Panc1 (cell line): ENCODE data around the gene KLK15. TPM values are rescaled to one million over a fixed set of nuclear protein-coding genes. Genes with fewer than 3 reads are reported as not detected.

ENCODE experiments used
- ATAC-seq: fragments of 200-7000 bp; cut with Tn5 transposase; 2 replicates; pipeline ENCODE4 v1.9.1; 2020; ENCODE audit warnings: mild to moderate bottlenecking, moderate library complexity
- BruUV-seq: library from RNA; stranded (reverse); fragments of 400-500 nt; replicated peaks from 2 replicates; lab custom pipeline; 2021; lab: Mats Ljungman, UMichigan
- CTCF ChIA-PET: fragments of 300-600 bp; sonication (Branson Sonifier 250); formaldehyde crosslinking; loops from one replicate; lab custom pipeline; 2022; ENCODE audit warnings: antibody characterized with exemption; lab: Charles Lee
- POLR2A ChIA-PET: fragments of 300-600 bp; sonication (Branson Sonifier 250); formaldehyde crosslinking; loops from one replicate; lab custom pipeline; 2022; ENCODE audit warnings: antibody characterized with exemption; lab: Charles Lee
- DNase-seq: peaks from one replicate; pipeline ENCODE4 v3.0.0-alpha.2; 2010; ENCODE audit warnings: low read depth, low spot score
- H3K27ac ChIP-seq: 2 replicates; pipeline ENCODE4 v1.5.1; 2011; ENCODE audit warnings: mild to moderate bottlenecking, low read length, inconsistent platforms
- H3K27me3 ChIP-seq: fragments of 200-500 bp; sonication (Bioruptor generic); 2 replicates; pipeline ENCODE4 v1.6.0; 2014; ENCODE audit warnings: low read length, inconsistent platforms; ENCODE audit not compliant: control insufficient read depth, insufficient read depth
- H3K36me3 ChIP-seq: fragments of 200-500 bp; sonication (Bioruptor generic); 2 replicates; pipeline ENCODE4 v1.5.1; 2014; ENCODE audit warnings: inconsistent platforms, mild to moderate bottlenecking, low read length, moderate library complexity; ENCODE audit not compliant: control insufficient read depth, insufficient read depth
- H3K4me1 ChIP-seq: 2 replicates; pipeline ENCODE4 v1.5.1; 2011; ENCODE audit warnings: inconsistent platforms, mild to moderate bottlenecking, low read length, moderate library complexity; ENCODE audit not compliant: control insufficient read depth, insufficient read depth
- H3K4me3 ChIP-seq, 2 experiments: 2 replicates each; pipeline ENCODE4 v1.5.1; 2011 to 2012; ENCODE audit warnings: low read depth in 2 of 2, low read length in 2 of 2, mild to moderate bottlenecking in 2 of 2, inconsistent platforms in 1 of 2, moderate library complexity in 1 of 2
- H3K9me3 ChIP-seq: fragments of 200-500 bp; sonication (Bioruptor generic); 2 replicates; pipeline ENCODE4 v1.5.1; 2014; ENCODE audit warnings: low read depth, mild to moderate bottlenecking, inconsistent platforms, low read length, moderate library complexity; ENCODE audit not compliant: control insufficient read depth, insufficient read depth
- POLR2AphosphoS5 ChIP-seq: IDR thresholded peaks from 2 replicates; pipeline ENCODE4 v1.6.1; 2012; ENCODE audit warnings: mild to moderate bottlenecking, low read depth, low read length, moderate library complexity
- SIN3A ChIP-seq: IDR thresholded peaks from 2 replicates; pipeline ENCODE4 v1.6.1; 2012; ENCODE audit warnings: low read depth, mild to moderate bottlenecking, low read length, moderate library complexity, borderline replicate concordance; ENCODE audit not compliant: insufficient read depth
- TCF7L2 ChIP-seq: IDR thresholded peaks from 2 replicates; pipeline ENCODE4 v1.6.1; 2011; ENCODE audit warnings: mild to moderate bottlenecking, low read depth, low read length, inconsistent platforms
- in situ Hi-C: cut with HindIII; loops from 2 replicates; pipeline ENCODE4 v1.10.0; 2016; ENCODE audit warnings: low sequenced_read_pairs, low pct_unique_long_range_greater_than_20kb
- intact Hi-C: fragments of 100-400 bp; cut with micrococcal nuclease; formaldehyde crosslinking; loops from one replicate; pipeline ENCODE4 v1.10.0; 2022; ENCODE audit not compliant: unreplicated experiment
- total RNA-seq: library from RNA; stranded (reverse); gene quantifications from one replicate; pipeline ENCODE4 v1.2.1, GENCODE V29; 2021; ENCODE audit not compliant: unreplicated experiment
- TF ChIP-seq, protein P1 (sequence below): fragments of 450-650 bp; IDR thresholded peaks from 2 replicates; pipeline ENCODE4 v1.5.1; 2017; ENCODE audit warnings: mild to moderate bottlenecking
- TF ChIP-seq, protein P2 (sequence below), 2 experiments: IDR thresholded peaks; 2 replicates each; pipeline ENCODE4 v1.6.1; 2011 to 2012; ENCODE audit warnings: low read depth in 2 of 2, control low read depth in 1 of 2, low read length in 1 of 2, mild to moderate bottlenecking in 1 of 2, moderate library complexity in 1 of 2; ENCODE audit not compliant: insufficient read depth in 1 of 2

Gene KLK15
- total RNA-seq, 1 experiment from 2014 or later = not detected

GRCh38 chr19:50795664-50796073, 37.7 kb downstream of the KLK15 start:
- H3K4me3 ChIP-seq = no peak overlapping the region
- DNase-seq = no peak
- peak; percentile 15 for ATAC-seq
- ChIA-PET CTCF (no interaction called here), POLR2A (interaction anchor here (0.7 kb wide), 1 partner anchor 122 kb away, joined by 5 read pairs; no protein-coding TSS in a partner anchor)
- H3K4me1 ChIP-seq = no peaks in the 10 kb centered on the region
- no peak overlapping the region for H3K27ac ChIP-seq
- H3K9me3 ChIP-seq = no peaks in the 10 kb centered on the region
- TF ChIP-seq POLR2AphosphoS5 = peak; percentile 56
- no peak for TF ChIP-seq TCF7L2
- TF ChIP-seq, protein P1, sequence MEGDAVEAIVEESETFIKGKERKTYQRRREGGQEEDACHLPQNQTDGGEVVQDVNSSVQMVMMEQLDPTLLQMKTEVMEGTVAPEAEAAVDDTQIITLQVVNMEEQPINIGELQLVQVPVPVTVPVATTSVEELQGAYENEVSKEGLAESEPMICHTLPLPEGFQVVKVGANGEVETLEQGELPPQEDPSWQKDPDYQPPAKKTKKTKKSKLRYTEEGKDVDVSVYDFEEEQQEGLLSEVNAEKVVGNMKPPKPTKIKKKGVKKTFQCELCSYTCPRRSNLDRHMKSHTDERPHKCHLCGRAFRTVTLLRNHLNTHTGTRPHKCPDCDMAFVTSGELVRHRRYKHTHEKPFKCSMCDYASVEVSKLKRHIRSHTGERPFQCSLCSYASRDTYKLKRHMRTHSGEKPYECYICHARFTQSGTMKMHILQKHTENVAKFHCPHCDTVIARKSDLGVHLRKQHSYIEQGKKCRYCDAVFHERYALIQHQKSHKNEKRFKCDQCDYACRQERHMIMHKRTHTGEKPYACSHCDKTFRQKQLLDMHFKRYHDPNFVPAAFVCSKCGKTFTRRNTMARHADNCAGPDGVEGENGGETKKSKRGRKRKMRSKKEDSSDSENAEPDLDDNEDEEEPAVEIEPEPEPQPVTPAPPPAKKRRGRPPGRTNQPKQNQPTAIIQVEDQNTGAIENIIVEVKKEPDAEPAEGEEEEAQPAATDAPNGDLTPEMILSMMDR = no peak
- no peak for TF ChIP-seq SIN3A
- TF ChIP-seq, protein P2, sequence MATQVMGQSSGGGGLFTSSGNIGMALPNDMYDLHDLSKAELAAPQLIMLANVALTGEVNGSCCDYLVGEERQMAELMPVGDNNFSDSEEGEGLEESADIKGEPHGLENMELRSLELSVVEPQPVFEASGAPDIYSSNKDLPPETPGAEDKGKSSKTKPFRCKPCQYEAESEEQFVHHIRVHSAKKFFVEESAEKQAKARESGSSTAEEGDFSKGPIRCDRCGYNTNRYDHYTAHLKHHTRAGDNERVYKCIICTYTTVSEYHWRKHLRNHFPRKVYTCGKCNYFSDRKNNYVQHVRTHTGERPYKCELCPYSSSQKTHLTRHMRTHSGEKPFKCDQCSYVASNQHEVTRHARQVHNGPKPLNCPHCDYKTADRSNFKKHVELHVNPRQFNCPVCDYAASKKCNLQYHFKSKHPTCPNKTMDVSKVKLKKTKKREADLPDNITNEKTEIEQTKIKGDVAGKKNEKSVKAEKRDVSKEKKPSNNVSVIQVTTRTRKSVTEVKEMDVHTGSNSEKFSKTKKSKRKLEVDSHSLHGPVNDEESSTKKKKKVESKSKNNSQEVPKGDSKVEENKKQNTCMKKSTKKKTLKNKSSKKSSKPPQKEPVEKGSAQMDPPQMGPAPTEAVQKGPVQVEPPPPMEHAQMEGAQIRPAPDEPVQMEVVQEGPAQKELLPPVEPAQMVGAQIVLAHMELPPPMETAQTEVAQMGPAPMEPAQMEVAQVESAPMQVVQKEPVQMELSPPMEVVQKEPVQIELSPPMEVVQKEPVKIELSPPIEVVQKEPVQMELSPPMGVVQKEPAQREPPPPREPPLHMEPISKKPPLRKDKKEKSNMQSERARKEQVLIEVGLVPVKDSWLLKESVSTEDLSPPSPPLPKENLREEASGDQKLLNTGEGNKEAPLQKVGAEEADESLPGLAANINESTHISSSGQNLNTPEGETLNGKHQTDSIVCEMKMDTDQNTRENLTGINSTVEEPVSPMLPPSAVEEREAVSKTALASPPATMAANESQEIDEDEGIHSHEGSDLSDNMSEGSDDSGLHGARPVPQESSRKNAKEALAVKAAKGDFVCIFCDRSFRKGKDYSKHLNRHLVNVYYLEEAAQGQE (IDR thresholded peaks at IDR 0.05; ENCODE audit: insufficient read depth in 1 of 2, low read depth in 2 of 2, low read length in 1 of 2) = no peak
- no peaks in the 10 kb centered on the region; the same call in 1 of the 2 replicates for H3K36me3 ChIP-seq
- H3K27me3 ChIP-seq = no peaks in the 10 kb centered on the region
- in situ Hi-C loops = no loop called here
- intact Hi-C loops = loop anchor here (5.0 kb wide), 1 partner anchor 127 kb away; no protein-coding TSS in a partner anchor
- BruUV-seq = no TSS peak

DNA sequence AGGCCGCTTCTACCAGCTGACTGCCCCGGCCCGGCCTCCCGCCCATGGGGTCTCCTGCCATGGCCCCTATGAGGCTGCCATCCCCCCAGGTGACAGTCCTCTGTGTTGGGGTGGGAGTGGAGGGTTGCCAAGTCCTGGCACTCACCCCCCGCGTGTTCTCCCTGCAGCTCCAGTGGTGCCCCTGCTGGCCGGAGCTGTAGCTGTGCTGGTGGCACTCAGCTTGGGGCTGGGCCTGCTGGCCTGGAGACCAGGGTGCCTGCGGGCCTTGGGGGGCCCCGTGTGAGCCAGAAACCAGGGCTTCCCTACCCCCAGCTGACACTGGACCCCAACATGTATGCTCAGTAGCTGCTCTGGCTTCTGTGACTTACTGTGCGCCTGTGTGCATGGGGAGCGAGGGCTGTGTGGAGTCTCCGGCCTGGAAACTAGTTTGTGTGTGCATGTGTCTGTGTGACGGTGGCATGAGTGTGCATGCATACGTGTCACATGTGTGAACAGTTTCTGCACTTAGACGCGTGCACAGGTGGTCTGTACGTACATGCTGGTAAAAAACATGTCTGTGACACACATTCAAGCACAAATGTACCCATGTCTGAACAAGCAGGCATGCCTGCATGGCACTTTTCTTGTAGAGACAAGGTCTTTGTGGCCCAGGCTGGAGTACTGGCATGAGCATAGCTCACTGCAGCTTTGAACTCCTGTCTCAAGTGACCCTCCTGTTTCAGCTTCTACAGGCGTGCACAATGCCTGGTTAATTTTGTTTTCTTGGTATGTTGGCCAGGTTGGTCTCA, 38.3 kb downstream of the KLK15 start:
- intact Hi-C loops (loop anchor here (5.0 kb wide), 1 partner anchor 127 kb away; no protein-coding TSS in a partner anchor), in situ Hi-C loops (no loop called here)
- DNase-seq (no peak), ATAC-seq (peak; percentile 67)
- H3K27me3 ChIP-seq = no peaks in the 10 kb centered on the region
- POLR2A ChIA-PET = interaction anchor here (0.7 kb wide), 1 partner anchor 122 kb away, joined by 5 read pairs; no protein-coding TSS in a partner anchor
- no peaks in the 10 kb centered on the region for H3K4me1 ChIP-seq
- TSS peak; percentile 27 for BruUV-seq
- CTCF ChIA-PET = interaction anchor here (2.0 kb wide), 1 partner anchor 127 kb away, joined by 4 read pairs; no protein-coding TSS in a partner anchor
- no peak for TF ChIP-seq TCF7L2
- TF ChIP-seq, protein P1 = peak; percentile 59; the same call in 1 of the 2 replicates
- TF ChIP-seq, protein P2 (IDR thresholded peaks at IDR 0.05; ENCODE audit: insufficient read depth in 1 of 2, low read depth in 2 of 2, low read length in 1 of 2) = no peak
- peak; percentile 23; the same call in 1 of the 2 replicates for TF ChIP-seq SIN3A
- peak; percentile 82 for TF ChIP-seq POLR2AphosphoS5
- no peak overlapping the region for H3K27ac ChIP-seq
- H3K4me3 ChIP-seq = no peak overlapping the region
- no peaks in the 10 kb centered on the region for H3K9me3 ChIP-seq
- H3K36me3 ChIP-seq = no peaks in the 10 kb centered on the region; the same call in 1 of the 2 replicates
